Activated B cell treated with CpG ODN at 0.5 μM for 24 hours (primary cell): ENCODE measurements around the gene ARFGEF3. TPM values are rescaled to one million over a fixed set of nuclear protein-coding genes. Genes with fewer than 3 reads are reported as not detected.
"Not testable (repeated sequence)": the region's sequence is repeated elsewhere in the genome, so short reads cannot be mapped to it uniquely, and the experiment has no call there.

Source experiments
- ATAC-seq: fragments of 200-7000 bp; cut with Tn5 transposase; one replicate; pipeline ENCODE4 v1.10.0; 2021; ENCODE audit warnings: low read depth, mild to moderate bottlenecking, moderate library complexity
- CTCF ChIA-PET: fragments of 350-600 bp; sonication (Branson Sonifier 250); formaldehyde crosslinking; loops from one replicate; lab custom pipeline; 2021; ENCODE audit warnings: antibody characterized with exemption; lab: Charles Lee
- POLR2A ChIA-PET: fragments of 350-600 bp; sonication (Branson Sonifier 250); formaldehyde crosslinking; loops from one replicate; lab custom pipeline; 2021; ENCODE audit warnings: antibody characterized with exemption; lab: Charles Lee
- DNase-seq: peaks from one replicate; pipeline ENCODE4 v3.0.0; 2022
- H3K27ac Mint-ChIP-seq: one replicate; pipeline ENCODE4 v1.8.0; 2020; ENCODE audit warnings: mixed read lengths
- H3K27me3 Mint-ChIP-seq: one replicate; pipeline ENCODE4 v1.8.0; 2021; ENCODE audit warnings: mixed read lengths
- H3K36me3 Mint-ChIP-seq: one replicate; pipeline ENCODE4 v1.8.0; 2021; ENCODE audit warnings: low read depth, mixed read lengths
- H3K4me1 Mint-ChIP-seq: one replicate; pipeline ENCODE4 v1.8.0; 2021; ENCODE audit warnings: mixed read lengths
- H3K4me3 Mint-ChIP-seq: one replicate; pipeline ENCODE4 v1.8.0; 2020; ENCODE audit warnings: mild to moderate bottlenecking, mixed read lengths
- H3K9me3 Mint-ChIP-seq: one replicate; pipeline ENCODE4 v1.8.0; 2020; ENCODE audit warnings: mixed read lengths
- CTCF ChIP-seq: fragments of 200-600 bp; IDR thresholded peaks from one replicate; pipeline ENCODE4 v1.8.0; 2022; ENCODE audit warnings: antibody characterized with exemption, mild to moderate bottlenecking
- intact Hi-C: fragments of 100-400 bp; cut with micrococcal nuclease; formaldehyde crosslinking; loops from one replicate; pipeline ENCODE4 v1.15.1; 2024
- total RNA-seq: library from RNA; stranded (reverse); gene quantifications from 2 replicates; pipeline ENCODE4 v1.2.3, GENCODE V29; 2022

ARFGEF3 gene
- total RNA-seq, 1 donor from 2014 or later, result 0.02 TPM

GRCh38 chr6:138116661-138116999 is 45.1 kb upstream of the ARFGEF3 start:
- intact Hi-C loops, result loop anchor here (1.0 to 10.0 kb wide), 9 partner anchors 171 to 1258 kb away; partner anchors contain the start of genes CITED2 and HEBP2
- H3K4me3 Mint-ChIP-seq, result no peak overlapping the region
- no peaks in the 10 kb centered on the region for H3K9me3 Mint-ChIP-seq
- no peaks in the 10 kb centered on the region for H3K36me3 Mint-ChIP-seq
- no peak for TF ChIP-seq CTCF
- H3K4me1 Mint-ChIP-seq, result peaks cover 6% of the 10 kb centered on the region
- CTCF ChIA-PET, result interaction anchor here (0.7 to 5.2 kb wide), 20 partner anchors 8 to 657 kb away, joined by 3 to 64 read pairs (median 7); partner anchors contain the start of genes CCDC28A and HEBP2
- H3K27me3 Mint-ChIP-seq, result peaks cover 29% of the 10 kb centered on the region
- POLR2A ChIA-PET, result interaction anchor here (0.6 to 1.5 kb wide), 2 partner anchors 288 to 911 kb away, joined by 3 to 6 read pairs; partner anchors contain the start of gene HEBP2
- H3K27ac Mint-ChIP-seq, result no peak overlapping the region
- DNase-seq (no peak), ATAC-seq (no peak)

DNA sequence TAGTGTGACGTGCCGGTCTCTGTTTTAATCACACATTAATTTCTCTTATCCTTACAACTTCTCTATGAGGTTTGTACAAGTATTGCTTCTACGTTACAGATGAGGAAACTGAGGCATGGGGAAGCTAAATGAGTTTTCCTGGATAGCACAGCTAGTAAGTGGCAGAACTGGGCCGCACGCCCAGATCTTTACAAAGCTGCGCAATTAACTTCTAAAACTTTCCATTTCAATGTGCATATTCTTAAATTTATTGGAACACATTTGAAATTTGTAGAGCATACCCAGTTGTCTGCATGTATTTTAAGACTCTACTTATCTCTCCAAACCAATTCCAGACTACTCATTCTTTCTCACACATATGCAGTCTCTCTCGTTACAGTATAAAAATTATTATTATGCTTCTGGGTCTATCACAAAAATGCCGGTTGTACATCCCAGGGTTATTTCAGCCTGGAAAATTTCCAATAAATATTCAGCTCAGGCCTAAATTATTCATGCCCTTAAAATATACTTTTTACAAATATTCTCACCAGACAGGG is 44.3 kb upstream of the ARFGEF3 start:
- ATAC-seq, result no peak

GRCh38 chr6:138119229-138119628 is 42.5 kb upstream of the ARFGEF3 start:
- H3K27ac Mint-ChIP-seq, CTCF ChIA-PET, H3K9me3 Mint-ChIP-seq, H3K36me3 Mint-ChIP-seq, H3K4me3 Mint-ChIP-seq, H3K4me1 Mint-ChIP-seq, DNase-seq, ATAC-seq: not testable (repeated sequence)
- intact Hi-C loops, result loop anchor here (5.0 to 10.0 kb wide), 2 partner anchors 1098 to 1256 kb away; partner anchors contain the start of gene CITED2
- peaks cover 34% of the 10 kb centered on the region for H3K27me3 Mint-ChIP-seq
- POLR2A ChIA-PET, result interaction anchor here (0.7 kb wide), 1 partner anchor 120 kb away, joined by 3 read pairs; no protein-coding TSS in a partner anchor

More for the DNA sequence above, 44.3 kb upstream of the ARFGEF3 start:
- Mint-ChIP-seq H3K9me3 (no peaks in the 10 kb centered on the region), H3K4me3 (no peak overlapping the region), H3K27ac (no peak overlapping the region), H3K36me3 (no peaks in the 10 kb centered on the region), H3K27me3 (peaks cover 32% of the 10 kb centered on the region), H3K4me1 (peaks cover 6% of the 10 kb centered on the region)
- intact Hi-C loops, result loop anchor here (2.0 to 10.0 kb wide), 3 partner anchors 391 to 1257 kb away; partner anchors contain the start of gene CITED2
- ChIA-PET POLR2A (no interaction called here), CTCF (interaction anchor here (0.9 to 5.2 kb wide), 13 partner anchors 8 to 648 kb away, joined by 3 to 64 read pairs (median 12); partner anchors contain the start of gene HEBP2)
- DNase-seq, result no peak
- TF ChIP-seq CTCF, result no peak

- POLR2A ChIA-PET, result interaction anchor here (0.7 kb wide), 1 partner anchor 1565 kb away, joined by 5 read pairs; no protein-coding TSS in a partner anchor
- CTCF ChIA-PET, result interaction anchor here (0.7 kb wide), 1 partner anchor 19 kb away, joined by 3 read pairs; no protein-coding TSS in a partner anchor
- Mint-ChIP-seq H3K27me3 (peaks cover 32% of the 10 kb centered on the region), H3K4me1 (peaks cover 6% of the 10 kb centered on the region), H3K9me3 (peaks cover 4% of the 10 kb centered on the region), H3K27ac (no peak overlapping the region), H3K4me3 (no peak overlapping the region), H3K36me3 (no peaks in the 10 kb centered on the region)
- DNase-seq (no peak), ATAC-seq (no peak)
- no peak for TF ChIP-seq CTCF
- intact Hi-C loops, result loop anchor here (5.0 to 10.0 kb wide), 2 partner anchors 1097 to 1255 kb away; partner anchors contain the start of gene CITED2
Measured at GRCh38 chr6:138119976-138120375, 41.8 kb upstream of the ARFGEF3 start.

DNA sequence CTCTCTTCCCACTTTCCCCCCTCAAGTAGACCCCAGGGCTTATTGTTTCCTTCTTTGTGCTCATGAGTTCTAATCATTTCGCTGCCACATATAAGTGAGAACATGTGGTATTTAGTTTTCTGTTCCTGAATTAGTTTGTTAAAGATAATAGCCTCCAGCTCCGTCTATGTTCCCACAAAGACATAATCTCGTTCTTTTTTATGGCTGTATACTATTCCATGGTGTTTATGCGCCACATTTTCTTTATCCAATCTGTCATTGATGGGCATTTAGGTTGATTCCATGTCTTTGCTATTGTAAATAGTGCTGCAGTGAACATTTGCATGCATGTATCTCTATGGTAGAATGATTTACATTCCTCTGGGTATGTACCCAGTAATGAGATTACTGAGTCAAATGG is 37.6 kb upstream of the ARFGEF3 start:
- intact Hi-C loops, result no loop called here
- H3K4me3 Mint-ChIP-seq, result no peak overlapping the region
- peaks cover 23% of the 10 kb centered on the region for H3K27me3 Mint-ChIP-seq
- no peak for TF ChIP-seq CTCF
- CTCF ChIA-PET, result no interaction called here
- POLR2A ChIA-PET, result no interaction called here
- H3K4me1 Mint-ChIP-seq, result no peaks in the 10 kb centered on the region
- ATAC-seq (no peak), DNase-seq (no peak)
- H3K27ac Mint-ChIP-seq, result no peak overlapping the region
- H3K9me3 Mint-ChIP-seq, result peaks cover 4% of the 10 kb centered on the region
- no peaks in the 10 kb centered on the region for H3K36me3 Mint-ChIP-seq
